NCI-H1694 treated with DMSO at 0.1 percent for 48 hours (cell line): ENCODE measurements around the gene EHBP1L1.

Experiments
- DNase-seq: peaks from one replicate; lab custom pipeline; 2025; lab: John Stamatoyannopoulos, UW

EHBP1L1 gene

GRCh38 chr11:65546217-65546958, 29.5 kb upstream of the EHBP1L1 start:
- no peak for DNase-seq

DNA sequence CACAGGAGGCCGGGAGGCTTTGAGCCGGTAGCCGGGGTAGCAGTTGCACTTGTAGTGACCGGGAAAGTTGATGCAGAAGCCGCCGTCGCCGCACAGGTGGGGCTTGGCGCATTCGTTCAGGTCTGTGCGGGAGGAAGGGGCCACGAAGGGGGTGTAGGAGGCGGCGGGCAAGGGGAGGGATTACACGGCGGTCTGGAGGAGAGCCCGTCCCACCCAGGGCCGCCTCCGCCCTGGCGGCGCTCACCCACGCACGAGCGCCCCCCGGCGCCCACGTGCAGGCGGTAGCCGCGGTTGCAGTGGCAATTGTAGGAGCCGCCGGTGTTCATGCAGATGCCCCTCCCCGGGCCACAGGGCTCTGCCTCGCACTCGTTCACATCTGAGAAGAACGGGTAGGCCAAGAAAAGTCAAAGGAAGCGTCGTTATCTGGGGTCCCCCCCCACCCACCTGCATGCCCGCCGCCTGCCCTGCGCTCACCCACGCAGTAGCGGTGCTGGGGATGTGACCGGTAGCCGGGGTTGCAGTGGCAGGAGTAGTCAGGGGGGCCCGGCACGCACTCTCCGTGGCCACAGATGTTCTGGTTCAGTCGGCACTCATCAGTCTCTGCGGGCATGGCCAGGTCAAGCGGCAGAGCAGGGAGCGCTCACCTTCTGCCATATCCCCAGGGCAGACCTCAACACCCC, 28.3 kb upstream of the EHBP1L1 start:
- DNase-seq, result no peak

DNA sequence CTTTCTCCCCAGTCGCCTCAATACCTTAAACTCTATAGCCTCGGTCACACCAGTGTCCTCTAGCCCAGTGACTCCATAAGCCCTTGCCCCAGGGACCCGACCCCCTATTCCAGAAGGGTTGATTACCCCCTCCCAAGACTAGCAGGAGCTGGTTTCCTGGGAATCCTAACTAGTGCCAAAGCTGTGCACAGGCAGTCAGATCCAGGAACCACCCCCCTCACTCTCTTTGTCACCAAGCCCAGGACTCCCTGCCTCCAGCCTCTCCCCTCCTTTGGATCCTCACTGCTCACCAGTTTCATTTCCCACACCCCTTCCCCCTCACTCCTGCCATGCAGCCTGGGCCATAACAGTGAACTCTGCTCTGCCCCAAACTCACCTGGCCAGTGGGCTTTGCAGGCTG, 27.5 kb upstream of the EHBP1L1 start:
- no peak for DNase-seq

GRCh38 chr11:65549096-65549495, 26.8 kb upstream of the EHBP1L1 start:
- no peak for DNase-seq

DNA sequence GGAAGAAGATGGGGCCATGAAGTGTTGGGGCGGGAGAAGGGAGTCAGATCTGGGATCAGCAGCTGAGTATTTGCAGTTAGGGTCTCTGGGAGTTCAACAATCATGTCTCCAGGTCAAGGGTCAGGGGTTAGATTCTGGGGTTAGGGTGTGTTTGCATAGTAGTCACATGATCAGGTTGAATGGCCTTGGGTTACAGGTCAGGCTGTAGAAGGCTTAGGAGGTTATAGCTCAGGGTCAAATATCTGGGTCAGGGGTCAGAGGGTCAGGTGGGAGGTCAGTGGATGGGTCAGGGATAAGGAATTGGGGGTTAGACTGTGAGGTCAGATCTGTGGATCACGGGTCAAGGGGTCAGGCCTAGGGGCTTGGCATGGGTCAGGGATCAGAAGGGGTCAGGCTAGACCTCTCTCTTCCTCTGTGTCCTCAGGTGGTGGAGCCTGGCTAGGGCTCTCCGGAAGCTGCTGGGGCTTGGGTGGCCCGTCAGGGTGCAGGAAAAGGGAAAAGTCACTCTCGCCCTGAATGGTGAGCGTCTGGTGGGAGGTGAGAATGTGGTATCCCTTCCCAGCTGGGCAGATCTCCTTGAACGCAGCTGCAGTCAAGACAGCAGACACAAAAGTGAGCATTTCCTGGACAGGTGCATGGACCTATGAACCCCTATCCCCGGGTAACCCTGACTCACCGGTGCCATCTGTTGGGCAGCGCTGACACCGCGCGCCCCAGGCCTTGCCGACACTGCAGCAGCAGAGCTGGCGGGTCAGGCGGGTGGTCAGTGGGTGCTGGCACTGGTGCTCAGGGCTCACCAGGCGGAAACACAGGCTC, 24.1 kb upstream of the EHBP1L1 start:
- DNase-seq, result no peak

DNA sequence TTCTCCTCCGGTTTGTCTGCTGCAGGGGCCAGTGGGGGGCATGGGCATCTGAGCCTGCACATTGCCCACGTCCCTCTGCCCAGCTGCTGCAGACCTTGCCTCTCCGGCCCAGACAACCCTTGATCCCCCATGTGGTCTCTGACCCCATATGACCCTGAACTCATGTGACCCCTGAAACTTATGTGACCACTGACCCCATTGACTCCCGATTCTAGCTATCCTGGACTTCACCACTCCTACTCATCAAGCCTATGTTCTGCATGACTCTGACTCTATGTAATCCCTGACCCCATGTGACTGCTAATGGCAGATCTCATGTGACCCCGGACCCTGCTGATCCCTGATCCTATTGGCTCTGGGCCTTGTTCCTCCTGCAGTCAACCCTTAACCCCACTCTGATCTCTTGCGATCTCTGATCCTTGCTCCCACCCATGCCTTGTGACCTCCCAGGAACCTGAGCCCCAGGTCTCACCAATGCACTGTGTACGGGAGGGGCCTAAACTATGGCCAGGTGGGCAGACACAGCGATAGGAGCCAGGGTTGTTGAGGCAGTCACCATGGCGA, 23.4 kb upstream of the EHBP1L1 start:
- no peak for DNase-seq

DNA sequence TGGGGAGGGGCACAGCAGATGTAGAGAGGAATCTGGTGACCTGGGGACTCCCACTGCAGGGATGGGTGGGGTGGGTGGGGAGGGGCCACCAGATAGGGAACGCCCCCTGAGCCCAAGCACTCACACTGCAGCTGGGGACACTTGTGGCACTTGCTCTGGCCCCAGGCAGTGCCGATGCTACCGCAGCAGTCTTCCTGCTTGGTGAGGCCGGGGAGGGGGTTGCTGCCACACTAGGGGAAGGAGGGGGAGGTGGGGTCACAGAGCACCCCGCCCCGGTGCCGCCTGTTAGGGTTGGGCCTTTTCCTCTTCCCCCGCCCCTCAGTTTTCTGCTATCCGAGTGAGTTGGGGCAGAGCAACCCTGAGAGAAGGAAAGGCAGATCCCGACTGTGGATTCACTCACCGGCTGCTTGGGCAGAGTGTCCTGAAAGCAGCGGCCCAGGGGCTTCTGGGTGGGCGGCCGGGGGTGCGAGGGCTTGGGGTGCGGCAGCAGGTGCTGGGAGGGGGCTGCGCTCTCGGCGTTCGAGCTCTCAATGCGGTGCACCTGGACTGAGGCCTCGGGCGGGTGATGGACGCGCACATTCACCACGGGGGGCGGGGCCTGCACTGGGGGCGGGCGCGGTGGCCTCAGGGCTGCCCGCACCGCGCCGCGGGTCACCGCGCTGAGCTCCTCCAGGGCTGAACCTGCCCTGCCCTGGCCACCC, 22.4 kb upstream of the EHBP1L1 start:
- DNase-seq, result no peak

DNA sequence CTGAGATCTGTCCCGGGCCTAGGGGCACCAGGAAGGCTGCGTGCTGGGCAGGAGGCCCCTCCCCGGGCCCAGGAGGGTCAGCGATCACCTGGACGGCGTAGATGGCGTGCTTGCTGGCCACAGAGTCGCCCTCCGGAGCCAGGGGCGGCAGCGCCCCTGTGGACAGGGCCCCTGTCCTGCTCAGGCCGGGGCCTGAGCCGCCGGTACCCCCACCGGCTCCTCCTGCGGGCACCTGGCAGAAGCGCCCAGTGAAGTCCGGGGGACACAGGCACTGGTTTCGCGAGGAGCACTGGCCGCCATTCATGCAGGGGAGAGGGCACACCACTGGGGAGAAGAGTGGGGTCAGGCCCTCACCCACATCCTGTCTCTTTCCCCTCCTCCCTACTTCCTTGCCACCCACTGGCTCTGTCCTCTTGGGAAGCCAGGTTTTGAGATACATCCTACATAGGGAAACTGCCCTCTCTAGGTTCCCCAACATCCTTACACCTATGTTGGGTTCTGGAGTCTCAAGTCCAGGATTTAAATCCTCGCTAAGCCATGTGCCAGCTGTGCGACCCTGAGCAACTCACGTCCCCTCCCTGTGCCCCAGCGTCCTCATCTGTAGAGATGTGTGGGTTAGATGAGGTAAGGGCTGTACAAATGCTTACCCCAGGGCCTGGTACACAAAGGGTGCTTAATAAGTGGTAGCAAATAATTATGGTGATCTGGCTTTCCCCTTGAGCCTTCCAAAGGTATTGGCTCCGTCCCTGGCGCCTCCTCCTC, 21.6 kb upstream of the EHBP1L1 start:
- DNase-seq, result no peak

GRCh38 chr11:65554842-65555430, 20.9 kb upstream of the EHBP1L1 start:
- no peak for DNase-seq

DNA sequence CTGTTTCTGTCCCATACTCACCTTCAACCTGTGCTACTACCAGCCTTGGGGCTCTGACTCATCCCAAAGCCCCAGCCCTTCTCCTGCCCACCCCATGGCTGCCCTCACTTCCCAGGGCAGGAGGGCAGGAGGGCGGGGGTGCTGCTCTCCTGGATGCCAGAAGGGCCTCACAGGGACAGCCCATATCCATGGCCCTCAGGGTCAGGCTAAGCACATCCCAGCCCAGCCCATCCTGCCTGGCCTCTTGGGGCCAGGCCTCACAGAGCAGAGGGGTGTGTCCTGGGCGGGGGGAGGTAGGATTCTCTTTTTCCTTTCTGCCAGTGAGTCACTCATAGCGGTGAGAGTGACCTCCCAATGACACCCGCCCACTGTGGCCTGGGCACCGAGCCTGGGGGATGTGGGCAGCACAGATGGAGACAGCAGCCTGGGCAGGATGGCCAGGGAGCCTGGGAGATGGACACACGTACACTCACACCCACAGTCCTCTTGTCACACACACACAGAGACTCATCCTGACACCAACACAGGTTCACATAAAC, 20.1 kb upstream of the EHBP1L1 start:
- no peak for DNase-seq

- no peak for DNase-seq
These were observed 19.2 kb upstream of the EHBP1L1 start for GRCh38 chr11:65556470-65557279.

GRCh38 chr11:65557280-65558001, 18.4 kb upstream of the EHBP1L1 start:
- no peak for DNase-seq

DNA sequence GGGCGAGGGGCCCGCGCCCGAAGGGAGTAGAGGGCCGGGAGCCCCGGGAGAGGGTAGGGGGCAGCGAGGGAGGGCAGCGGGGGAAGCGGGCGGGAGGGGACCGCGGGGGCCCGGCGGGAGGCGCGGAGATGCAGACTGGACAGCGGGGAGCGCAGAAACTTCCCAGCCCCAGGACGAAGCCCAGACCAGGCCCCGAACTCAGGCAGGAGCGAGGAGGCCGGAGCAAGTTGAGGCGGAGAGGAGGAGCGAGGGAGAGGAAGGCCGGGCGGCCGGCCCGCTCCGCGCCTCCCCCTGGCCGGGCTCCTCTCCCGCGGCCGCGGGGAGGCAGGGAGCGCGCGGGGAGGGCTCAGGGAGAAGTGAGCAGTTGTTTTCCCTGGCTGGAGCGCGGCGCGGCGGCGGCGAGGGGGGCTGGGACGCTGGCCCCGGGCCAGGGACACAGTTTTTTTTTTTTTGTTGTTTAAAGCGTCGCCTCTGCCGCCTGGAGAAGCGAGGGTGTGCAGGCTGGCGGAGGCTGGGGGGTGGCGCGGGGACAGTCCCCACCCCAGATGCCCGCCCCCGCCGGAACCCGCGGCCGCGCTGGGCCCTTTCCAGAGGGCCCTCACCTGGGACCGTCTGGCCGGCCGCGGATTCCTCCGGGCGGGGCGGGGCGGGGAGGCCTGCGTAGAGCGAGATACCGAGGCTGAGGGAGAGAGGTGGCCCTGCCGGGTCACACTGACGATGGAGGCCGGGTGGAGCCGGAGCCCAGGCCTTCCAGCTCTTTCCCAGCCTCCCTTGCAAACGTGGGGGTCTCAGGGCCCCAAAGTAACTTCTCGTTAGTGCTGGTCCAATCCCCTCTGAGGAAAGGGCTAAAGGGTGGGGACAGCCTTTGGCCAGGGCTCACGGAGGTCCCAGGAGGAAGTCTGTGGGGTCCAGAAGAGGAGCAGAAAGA, 17.6 kb upstream of the EHBP1L1 start, which contains the start of gene LTBP3:
LTBP3 (minus strand) TSS at position 358 of the 928 bp plus-strand sequence. CDS start 400 bp downstream, outside the sequence.
- no peak for DNase-seq

- DNase-seq, result no peak
These were observed 16.8 kb upstream of the EHBP1L1 start for GRCh38 chr11:65558930-65559509.

DNA sequence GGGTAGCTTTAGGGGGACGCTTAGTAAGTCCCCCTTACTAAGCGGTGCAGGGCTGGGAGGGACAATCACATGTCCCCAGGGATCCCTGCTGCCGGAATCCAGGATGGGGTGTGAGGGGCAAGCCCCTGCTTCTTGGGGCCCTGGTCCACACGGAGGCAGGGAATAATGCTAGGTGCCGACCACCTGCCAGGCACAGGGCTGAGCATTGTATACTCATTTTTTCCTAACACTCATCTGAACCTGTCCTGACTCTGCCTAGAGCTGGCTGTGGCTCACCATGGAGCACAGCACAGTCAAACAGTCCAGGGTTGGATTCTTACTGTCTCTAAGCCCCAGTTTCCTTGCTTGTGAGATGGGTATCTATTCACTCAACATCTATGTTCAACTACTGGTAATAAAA, 16.3 kb upstream of the EHBP1L1 start:
- DNase-seq, result no peak

DNA sequence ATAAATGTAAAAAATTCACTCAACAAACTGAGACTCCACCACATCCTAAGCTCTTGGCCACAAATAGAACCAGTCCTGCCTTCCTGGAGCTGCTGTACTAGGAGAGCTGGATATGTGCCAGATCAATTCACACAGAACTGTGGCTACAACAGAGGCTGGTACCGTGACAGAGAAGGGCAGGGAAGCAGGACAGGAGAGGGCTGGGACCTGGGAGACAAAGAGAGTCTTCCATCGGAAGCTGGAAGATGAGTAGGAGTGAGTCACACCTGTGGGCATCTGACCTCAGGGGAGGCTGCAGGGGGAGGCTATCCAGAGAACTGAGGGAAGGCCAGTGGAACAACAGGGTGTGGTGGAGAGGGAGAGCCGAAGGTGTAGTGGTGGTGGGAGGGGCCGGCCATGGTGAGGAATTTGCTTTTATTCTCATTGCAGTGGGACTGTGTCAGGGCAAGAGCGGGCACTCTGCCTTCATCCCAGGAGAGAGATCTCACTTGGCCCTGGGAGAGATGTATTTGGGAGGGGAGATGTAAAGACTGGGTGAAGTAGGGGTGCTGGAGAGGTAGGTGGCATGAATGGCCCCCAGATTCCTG, 15.8 kb upstream of the EHBP1L1 start:
- peak; percentile 22 for DNase-seq
